HEK293 (cell line): ENCODE data around the gene EIF2B5.

ENCODE experiments used
- CTCF ChIA-PET: fragments of 350-600 bp; formaldehyde crosslinking; extraction: SDS; loops from one replicate; lab custom pipeline; 2021; ENCODE audit warnings: antibody characterized with exemption; lab: Yijun Ruan, JAX
- POLR2A ChIA-PET: fragments of 300-600 bp; formaldehyde crosslinking; extraction: SDS; loops from one replicate; lab custom pipeline; 2020; ENCODE audit warnings: antibody characterized with exemption, inconsistent platforms; lab: Yijun Ruan, JAX
- H3K27ac ChIP-seq: fragments of 200-500 bp; sonication (Bioruptor generic); 2 replicates; pipeline ENCODE4 v1.5.1; 2014; ENCODE audit warnings: low read depth, low read length, control low read depth, inconsistent platforms; ENCODE audit errors: extremely low read depth
- H3K36me3 ChIP-seq, 2 experiments: fragments of 200-500 bp in 1 of 2; sonication (Bioruptor generic) in 1 of 2; 1 replicate in 1 of 2; 2 replicates in 1 of 2; pipeline ENCODE4 v1.5.1; 2014 to 2017; ENCODE audit warnings: inconsistent platforms in 2 of 2, low read length in 2 of 2; ENCODE audit not compliant: control insufficient read depth in 2 of 2, insufficient read depth in 1 of 2
- H3K4me1 ChIP-seq: fragments of 200-500 bp; sonication (Bioruptor generic); 2 replicates; pipeline ENCODE4 v1.5.1; 2014; ENCODE audit warnings: mild to moderate bottlenecking, low read length, inconsistent platforms; ENCODE audit not compliant: control insufficient read depth, insufficient read depth
- H3K4me3 ChIP-seq: 2 replicates; pipeline ENCODE4 v1.5.1; 2011; ENCODE audit warnings: low read depth, mild to moderate bottlenecking, control low read depth, low read length, moderate library complexity
- H3K9me3 ChIP-seq: fragments of 200-500 bp; sonication (Bioruptor generic); 2 replicates; pipeline ENCODE4 v1.5.1; 2014; ENCODE audit warnings: low read depth, low read length, inconsistent platforms; ENCODE audit not compliant: control insufficient read depth, insufficient read depth
- GFI1B ChIP-seq: fragments of 450-650 bp; formaldehyde crosslinking; IDR thresholded peaks from 2 replicates; pipeline ENCODE4 v1.5.1; 2016; ENCODE audit warnings: missing biosample characterization, missing genetic modification characterization
- HOXC10 ChIP-seq: sonication (generic); formaldehyde crosslinking; IDR thresholded peaks from 2 replicates; pipeline ENCODE4 v1.8.1; 2023; ENCODE audit warnings: mild to moderate bottlenecking, missing genetic modification reagents
- MZF1 ChIP-seq: fragments of 450-650 bp; formaldehyde crosslinking; IDR thresholded peaks from 2 replicates; pipeline ENCODE4 v1.5.1; 2017; ENCODE audit warnings: missing biosample characterization, missing genetic modification characterization, borderline replicate concordance
- SCRT1 ChIP-seq: fragments of 450-650 bp; formaldehyde crosslinking; IDR thresholded peaks from 2 replicates; pipeline ENCODE4 v1.5.1; 2016; ENCODE audit warnings: missing biosample characterization, missing genetic modification characterization, borderline replicate concordance
- SCRT2 ChIP-seq: fragments of 450-650 bp; formaldehyde crosslinking; IDR thresholded peaks from 2 replicates; pipeline ENCODE4 v1.5.1; 2016; ENCODE audit warnings: missing biosample characterization, missing genetic modification characterization
- WT1 ChIP-seq: fragments of 450-650 bp; formaldehyde crosslinking; IDR thresholded peaks from 2 replicates; pipeline ENCODE4 v1.5.1; 2016; ENCODE audit warnings: missing biosample characterization, missing genetic modification characterization
- ZBTB21 ChIP-seq: fragments of 450-650 bp; formaldehyde crosslinking; IDR thresholded peaks from 2 replicates; pipeline ENCODE4 v1.5.1; 2017; ENCODE audit warnings: missing biosample characterization, missing genetic modification characterization
- ZBTB26 ChIP-seq: fragments of 450-650 bp; formaldehyde crosslinking; optimal IDR thresholded peaks from 2 replicates; pipeline ENCODE3; 2016; ENCODE audit warnings: missing biosample characterization, mild to moderate bottlenecking, missing genetic modification characterization
- ZBTB8A ChIP-seq: fragments of 450-650 bp; formaldehyde crosslinking; IDR thresholded peaks from 2 replicates; pipeline ENCODE4 v1.5.1; 2016; ENCODE audit warnings: missing biosample characterization, missing genetic modification characterization
- ZIC2 ChIP-seq: fragments of 450-650 bp; formaldehyde crosslinking; IDR thresholded peaks from 2 replicates; pipeline ENCODE4 v1.5.1; 2016; ENCODE audit warnings: missing biosample characterization, missing genetic modification characterization
- ZNF10 ChIP-seq: fragments of 450-650 bp; formaldehyde crosslinking; IDR thresholded peaks from 2 replicates; pipeline ENCODE4 v1.5.1; 2017; ENCODE audit warnings: missing biosample characterization, missing genetic modification characterization
- ZNF155 ChIP-seq: fragments of 450-650 bp; formaldehyde crosslinking; IDR thresholded peaks from 2 replicates; pipeline ENCODE4 v1.5.1; 2016; ENCODE audit warnings: missing biosample characterization, missing genetic modification characterization
- ZNF174 ChIP-seq: fragments of 450-650 bp; formaldehyde crosslinking; IDR thresholded peaks from 2 replicates; pipeline ENCODE4 v1.5.0; 2017; ENCODE audit warnings: missing biosample characterization, mild to moderate bottlenecking, missing genetic modification characterization
- ZNF175 ChIP-seq: fragments of 450-650 bp; formaldehyde crosslinking; IDR thresholded peaks from 2 replicates; pipeline ENCODE4 v1.5.1; 2016; ENCODE audit warnings: missing biosample characterization, missing genetic modification characterization
- ZNF18 ChIP-seq: fragments of 450-650 bp; formaldehyde crosslinking; IDR thresholded peaks from 2 replicates; pipeline ENCODE4 v1.5.1; 2016; ENCODE audit warnings: missing biosample characterization, missing genetic modification characterization
- ZNF223 ChIP-seq: fragments of 450-650 bp; formaldehyde crosslinking; IDR thresholded peaks from 2 replicates; pipeline ENCODE4 v1.5.1; 2016; ENCODE audit warnings: missing biosample characterization, missing genetic modification characterization
- ZNF335 ChIP-seq: fragments of 450-650 bp; formaldehyde crosslinking; conservative IDR thresholded peaks from 2 replicates; pipeline ENCODE4 v1.5.1; 2016; ENCODE audit warnings: missing biosample characterization, missing genetic modification characterization
- ZNF560 ChIP-seq: fragments of 450-650 bp; formaldehyde crosslinking; IDR thresholded peaks from 2 replicates; pipeline ENCODE4 v1.5.1; 2017; ENCODE audit warnings: missing biosample characterization, missing genetic modification characterization, borderline replicate concordance
- ZNF585B ChIP-seq: fragments of 450-650 bp; formaldehyde crosslinking; IDR thresholded peaks from 2 replicates; pipeline ENCODE4 v1.5.1; 2016; ENCODE audit warnings: missing biosample characterization, missing genetic modification characterization
- ZNF660 ChIP-seq: fragments of 450-650 bp; IDR thresholded peaks from 2 replicates; pipeline ENCODE4 v1.5.1; 2018; ENCODE audit warnings: missing biosample characterization, mild to moderate bottlenecking, missing genetic modification characterization
- ZNF791 ChIP-seq: fragments of 450-650 bp; formaldehyde crosslinking; IDR thresholded peaks from 2 replicates; pipeline ENCODE4 v1.5.1; 2016; ENCODE audit warnings: missing biosample characterization, missing genetic modification characterization
- ZNF837 ChIP-seq: fragments of 450-650 bp; formaldehyde crosslinking; IDR thresholded peaks from 2 replicates; pipeline ENCODE4 v1.5.1; 2016; ENCODE audit warnings: missing biosample characterization, missing genetic modification characterization
- TF ChIP-seq, protein P1 (sequence below): fragments of 450-650 bp; formaldehyde crosslinking; IDR thresholded peaks from 2 replicates; pipeline ENCODE4 v1.5.1; 2016; ENCODE audit warnings: missing biosample characterization, missing genetic modification characterization
- TF ChIP-seq, protein P2 (sequence below): fragments of 450-650 bp; formaldehyde crosslinking; IDR thresholded peaks from 2 replicates; pipeline ENCODE4 v1.5.1; 2016; ENCODE audit warnings: missing biosample characterization, missing genetic modification characterization
- TF ChIP-seq, protein P3 (sequence below): fragments of 450-650 bp; formaldehyde crosslinking; IDR thresholded peaks from 2 replicates; pipeline ENCODE4 v1.5.1; 2016; ENCODE audit warnings: missing biosample characterization, missing genetic modification characterization
- TF ChIP-seq, protein P4 (sequence below): fragments of 450-650 bp; formaldehyde crosslinking; IDR thresholded peaks from 2 replicates; pipeline ENCODE4 v1.5.1; 2016; ENCODE audit warnings: missing biosample characterization, missing genetic modification characterization

Gene EIF2B5

GRCh38 chr3:184135911-184136260 lies 728 bp downstream of the EIF2B5 start:
- Histone ChIP-seq H3K4me3 (peak overlapping the region; percentile 89), H3K36me3 (peaks cover 0 to 33% of the 10 kb centered on the region in 2 experiments; a peak in 2 of 3 replicates), H3K9me3 (no peaks in the 10 kb centered on the region), H3K4me1 (peaks cover 6% of the 10 kb centered on the region; the same call in 1 of the 2 replicates), H3K27ac (peak overlapping the region; percentile 47; the same call in 1 of the 2 replicates)
- POLR2A ChIA-PET, result interaction anchor here (1.0 to 1.5 kb wide), 2 partner anchors 9 to 118 kb away, joined by 3 to 6 read pairs; partner anchors contain the start of gene ABCC5
- CTCF ChIA-PET, result interaction anchor here (1.5 kb wide), 1 partner anchor 96 kb away, joined by 3 read pairs; no protein-coding TSS in a partner anchor
- TF ChIP-seq HOXC10 (no peak), ZNF837 (tag by site-specific recombination) (no peak), ZNF585B (tag by site-specific recombination) (no peak), WT1 (tag by site-specific recombination) (no peak), ZNF660 (peak; percentile 85), GFI1B (tag by site-specific recombination) (no peak), SCRT1 (tag by site-specific recombination) (no peak), ZNF175 (no peak)

DNA sequence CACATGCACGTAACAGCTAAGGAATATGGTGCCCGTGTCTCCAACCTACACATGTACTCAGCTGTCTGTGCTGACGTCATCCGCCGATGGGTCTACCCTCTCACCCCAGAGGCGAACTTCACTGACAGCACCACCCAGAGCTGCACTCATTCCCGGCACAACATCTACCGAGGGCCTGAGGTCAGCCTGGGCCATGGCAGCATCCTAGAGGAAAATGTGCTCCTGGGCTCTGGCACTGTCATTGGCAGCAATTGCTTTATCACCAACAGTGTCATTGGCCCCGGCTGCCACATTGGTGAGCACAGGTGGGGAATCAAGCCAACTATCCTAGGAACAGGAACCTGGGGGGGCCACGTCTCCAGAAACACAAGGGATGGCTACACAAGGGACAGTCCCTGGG lies 5.3 kb downstream of the EIF2B5 start:
- CTCF ChIA-PET, result no interaction called here
- TF ChIP-seq ZBTB26 (no peak), ZNF18 (tag by site-specific recombination) (no peak), ZIC2 (tag by site-specific recombination) (no peak), ZBTB8A (tag by site-specific recombination) (no peak), ZNF10 (tag by site-specific recombination) (no peak), ZBTB21 (tag by site-specific recombination) (no peak), ZNF791 (tag by site-specific recombination) (no peak), SCRT2 (tag by site-specific recombination) (no peak), ZNF335 (no peak), ZNF155 (tag by site-specific recombination) (no peak), ZNF223 (tag by site-specific recombination) (no peak), MZF1 (tag by site-specific recombination) (no peak), ZNF560 (tag by site-specific recombination) (no peak), ZNF585B (tag by site-specific recombination) (no peak), ZNF174 (tag by site-specific recombination) (no peak), SCRT1 (tag by site-specific recombination) (no peak)
- TF ChIP-seq, protein P1, sequence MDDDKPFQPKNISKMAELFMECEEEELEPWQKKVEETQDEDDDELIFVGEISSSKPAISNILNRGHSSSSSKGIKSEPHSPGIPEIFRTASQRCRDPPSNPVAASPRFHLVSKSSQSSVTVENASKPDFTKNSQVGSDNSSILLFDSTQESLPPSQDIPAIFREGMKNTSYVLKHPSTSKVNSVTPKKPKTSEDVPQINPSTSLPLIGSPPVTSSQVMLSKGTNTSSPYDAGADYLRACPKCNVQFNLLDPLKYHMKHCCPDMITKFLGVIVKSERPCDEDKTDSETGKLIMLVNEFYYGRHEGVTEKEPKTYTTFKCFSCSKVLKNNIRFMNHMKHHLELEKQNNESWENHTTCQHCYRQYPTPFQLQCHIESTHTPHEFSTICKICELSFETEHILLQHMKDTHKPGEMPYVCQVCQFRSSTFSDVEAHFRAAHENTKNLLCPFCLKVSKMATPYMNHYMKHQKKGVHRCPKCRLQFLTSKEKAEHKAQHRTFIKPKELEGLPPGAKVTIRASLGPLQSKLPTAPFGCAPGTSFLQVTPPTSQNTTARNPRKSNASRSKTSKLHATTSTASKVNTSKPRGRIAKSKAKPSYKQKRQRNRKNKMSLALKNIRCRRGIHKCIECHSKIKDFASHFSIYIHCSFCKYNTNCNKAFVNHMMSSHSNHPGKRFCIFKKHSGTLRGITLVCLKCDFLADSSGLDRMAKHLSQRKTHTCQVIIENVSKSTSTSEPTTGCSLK, result no peak
- TF ChIP-seq, protein P2, sequence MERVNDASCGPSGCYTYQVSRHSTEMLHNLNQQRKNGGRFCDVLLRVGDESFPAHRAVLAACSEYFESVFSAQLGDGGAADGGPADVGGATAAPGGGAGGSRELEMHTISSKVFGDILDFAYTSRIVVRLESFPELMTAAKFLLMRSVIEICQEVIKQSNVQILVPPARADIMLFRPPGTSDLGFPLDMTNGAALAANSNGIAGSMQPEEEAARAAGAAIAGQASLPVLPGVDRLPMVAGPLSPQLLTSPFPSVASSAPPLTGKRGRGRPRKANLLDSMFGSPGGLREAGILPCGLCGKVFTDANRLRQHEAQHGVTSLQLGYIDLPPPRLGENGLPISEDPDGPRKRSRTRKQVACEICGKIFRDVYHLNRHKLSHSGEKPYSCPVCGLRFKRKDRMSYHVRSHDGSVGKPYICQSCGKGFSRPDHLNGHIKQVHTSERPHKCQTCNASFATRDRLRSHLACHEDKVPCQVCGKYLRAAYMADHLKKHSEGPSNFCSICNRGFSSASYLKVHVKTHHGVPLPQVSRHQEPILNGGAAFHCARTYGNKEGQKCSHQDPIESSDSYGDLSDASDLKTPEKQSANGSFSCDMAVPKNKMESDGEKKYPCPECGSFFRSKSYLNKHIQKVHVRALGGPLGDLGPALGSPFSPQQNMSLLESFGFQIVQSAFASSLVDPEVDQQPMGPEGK (tag by site-specific recombination), result no peak
- TF ChIP-seq, protein P3, sequence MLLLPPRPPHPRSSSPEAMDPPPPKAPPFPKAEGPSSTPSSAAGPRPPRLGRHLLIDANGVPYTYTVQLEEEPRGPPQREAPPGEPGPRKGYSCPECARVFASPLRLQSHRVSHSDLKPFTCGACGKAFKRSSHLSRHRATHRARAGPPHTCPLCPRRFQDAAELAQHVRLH (tag by site-specific recombination), result no peak
- TF ChIP-seq, protein P4, sequence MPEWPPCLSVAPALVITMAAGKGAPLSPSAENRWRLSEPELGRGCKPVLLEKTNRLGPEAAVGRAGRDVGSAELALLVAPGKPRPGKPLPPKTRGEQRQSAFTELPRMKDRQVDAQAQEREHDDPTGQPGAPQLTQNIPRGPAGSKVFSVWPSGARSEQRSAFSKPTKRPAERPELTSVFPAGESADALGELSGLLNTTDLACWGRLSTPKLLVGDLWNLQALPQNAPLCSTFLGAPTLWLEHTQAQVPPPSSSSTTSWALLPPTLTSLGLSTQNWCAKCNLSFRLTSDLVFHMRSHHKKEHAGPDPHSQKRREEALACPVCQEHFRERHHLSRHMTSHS (tag by site-specific recombination), result no peak
- peaks cover 0 to 79% of the 10 kb centered on the region in 2 experiments; a peak in 2 of 3 replicates for H3K36me3 ChIP-seq

More for the DNA sequence above, 5.3 kb downstream of the EIF2B5 start:
- POLR2A ChIA-PET, result interaction anchor here (0.6 kb wide), 1 partner anchor 25 kb away, joined by 7 read pairs; no protein-coding TSS in a partner anchor
- no peak overlapping the region for H3K27ac ChIP-seq
- no peaks in the 10 kb centered on the region for H3K9me3 ChIP-seq
- peaks cover 6% of the 10 kb centered on the region; the same call in 1 of the 2 replicates for H3K4me1 ChIP-seq
- no peak overlapping the region for H3K4me3 ChIP-seq
